Body of pancreas (tissue), 4 donors: ENCODE data around the gene HMGN2. TPM values are rescaled to one million over a fixed set of nuclear protein-coding genes. Genes with fewer than 3 reads are reported as not detected.

Experiments used
- ATAC-seq: fragments of 150-250 bp; one replicate; pipeline ENCODE4 v1.9.1; 2016
- DNase-seq, 4 donors: peaks; one replicate each; pipeline ENCODE4 v3.0.0-alpha.2; 2019
- H3K27ac ChIP-seq, 4 donors: fragments of 200-600 bp; sonication (generic); 1 replicate in 3 of 4; 2 replicates in 1 of 4; pipeline versions ENCODE4 v1.5.1 to v1.6.1; 2016 to 2019; ENCODE audit warnings: mild to moderate bottlenecking in 1 of 4, mixed read lengths in 1 of 4, moderate library complexity in 1 of 4
- H3K27me3 ChIP-seq, 2 donors: fragments of 200-600 bp; sonication (generic); one replicate each; pipeline ENCODE4 v1.6.0; 2016; ENCODE audit warnings: mild to moderate bottlenecking in 1 of 2
- H3K36me3 ChIP-seq, 2 donors: fragments of 200-600 bp; sonication (generic); replicated peaks in 1 of 2; 2 replicates each; pipeline ENCODE4 v1.5.1; 2016; ENCODE audit warnings: low read depth in 2 of 2; ENCODE audit not compliant: insufficient read depth in 1 of 2
- H3K4me1 ChIP-seq: fragments of 200-600 bp; sonication (generic); one replicate; pipeline ENCODE4 v1.6.0; 2016
- H3K4me3 ChIP-seq, 2 donors: fragments of 200-600 bp; sonication (generic); 1 replicate in 1 of 2; 2 replicates in 1 of 2; pipeline ENCODE4 v1.5.1; 2016 to 2019
- H3K9me3 ChIP-seq, 3 donors: fragments of 200-600 bp; sonication (generic); 1 replicate in 2 of 3; 2 replicates in 1 of 3; pipeline ENCODE4 v1.5.1; 2016
- POLR2A ChIP-seq, 3 donors: fragments of 450-650 bp; IDR thresholded peaks; one replicate each; pipeline ENCODE4 v1.6.1; 2016; ENCODE audit warnings: antibody characterized with exemption in 3 of 3, mild to moderate bottlenecking in 2 of 3
- WGBS, 2 donors: methylation state at CpG; one replicate each; pipeline ENCODE4 v1.1.5; 2017; 5-methylcytosine and 5-hydroxymethylcytosine counted together
- intact Hi-C: fragments of 100-400 bp; cut with DNase I; formaldehyde crosslinking; loops from one replicate; pipeline ENCODE4 v1.15.1; 2023
- total RNA-seq, 2 donors: library from RNA; depleted of rRNA; stranded (reverse); fragments of >200 nt; gene quantifications; one replicate each; pipeline ENCODE4 v1.1.0, GENCODE V29; 2016
- TF ChIP-seq, protein P1 (sequence below), 7 experiments: fragments of 450-650 bp in 4 of 7; fragments of 200-600 bp in 3 of 7; sonication (generic) in 3 of 7; IDR thresholded peaks; one replicate each; pipeline ENCODE4 v1.5.1; 2016 to 2019; ENCODE audit warnings: antibody characterized with exemption in 7 of 7

HMGN2 gene
- total RNA-seq, 2 donors from 2014 or later, result 75.8 to 120 TPM

DNA sequence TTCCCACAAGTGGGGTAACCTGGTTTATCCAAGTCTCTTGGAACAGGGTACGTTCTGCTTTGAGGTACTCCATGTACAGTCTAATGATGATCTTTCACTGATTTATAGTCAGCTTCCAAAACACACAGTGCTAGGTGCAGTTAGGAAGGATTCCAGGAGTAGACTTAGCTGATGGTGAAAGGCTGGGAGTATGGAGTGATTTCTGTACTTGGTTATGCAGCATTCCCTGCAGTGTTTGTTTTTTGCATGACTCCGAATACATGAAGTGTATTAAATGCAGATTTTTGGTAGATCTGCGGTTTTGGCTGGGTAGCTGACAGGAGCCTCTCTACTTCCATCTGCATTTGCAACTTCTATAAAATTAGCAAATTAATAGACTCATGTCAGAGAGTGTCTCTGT is 3.7 kb downstream of the HMGN2 start:
- TF ChIP-seq POLR2A (IDR thresholded peaks at IDR 0.05), result no peak
- intact Hi-C loops, result no loop called here
- Histone ChIP-seq H3K36me3 (peaks cover 0 to 6% of the 10 kb centered on the region in 2 donors), H3K9me3 (no peaks in the 10 kb centered on the region), H3K27me3 (no peaks in the 10 kb centered on the region), H3K4me3 (no peak overlapping the region), H3K4me1 (peaks cover 26% of the 10 kb centered on the region), H3K27ac (no peak overlapping the region)
- 92 to 93% methylated on average over 3 of the region's 3 CpGs for WGBS, 2 donors
- no peak for ATAC-seq
- DNase-seq, result no peak

DNA sequence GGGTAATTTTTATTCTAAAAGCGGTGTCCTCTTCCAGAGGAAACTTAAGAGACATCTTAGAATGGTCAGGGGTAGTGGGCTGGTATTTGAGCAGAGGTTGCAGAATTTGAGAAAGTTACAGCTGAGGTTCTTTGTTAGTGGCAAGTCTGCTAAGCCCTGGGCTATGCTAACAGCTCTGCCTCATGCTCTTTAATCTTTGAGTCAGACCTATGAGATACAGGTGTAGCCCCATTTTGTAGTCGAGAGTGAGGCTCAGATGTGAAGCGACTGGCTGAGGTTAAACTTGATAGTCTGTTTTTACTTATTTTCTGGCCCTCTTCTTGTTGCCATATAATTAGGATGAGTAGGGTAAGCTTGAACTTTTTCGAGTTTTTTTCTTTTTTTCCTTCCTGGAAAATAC is 4.7 kb downstream of the HMGN2 start:
- peaks cover 16% of the 10 kb centered on the region for H3K4me1 ChIP-seq
- no peaks in the 10 kb centered on the region for H3K27me3 ChIP-seq
- no peaks in the 10 kb centered on the region for H3K9me3 ChIP-seq
- peaks cover 0 to 6% of the 10 kb centered on the region in 2 donors for H3K36me3 ChIP-seq
- no peak for TF ChIP-seq POLR2A (IDR thresholded peaks at IDR 0.05)
- TF ChIP-seq, protein P1, sequence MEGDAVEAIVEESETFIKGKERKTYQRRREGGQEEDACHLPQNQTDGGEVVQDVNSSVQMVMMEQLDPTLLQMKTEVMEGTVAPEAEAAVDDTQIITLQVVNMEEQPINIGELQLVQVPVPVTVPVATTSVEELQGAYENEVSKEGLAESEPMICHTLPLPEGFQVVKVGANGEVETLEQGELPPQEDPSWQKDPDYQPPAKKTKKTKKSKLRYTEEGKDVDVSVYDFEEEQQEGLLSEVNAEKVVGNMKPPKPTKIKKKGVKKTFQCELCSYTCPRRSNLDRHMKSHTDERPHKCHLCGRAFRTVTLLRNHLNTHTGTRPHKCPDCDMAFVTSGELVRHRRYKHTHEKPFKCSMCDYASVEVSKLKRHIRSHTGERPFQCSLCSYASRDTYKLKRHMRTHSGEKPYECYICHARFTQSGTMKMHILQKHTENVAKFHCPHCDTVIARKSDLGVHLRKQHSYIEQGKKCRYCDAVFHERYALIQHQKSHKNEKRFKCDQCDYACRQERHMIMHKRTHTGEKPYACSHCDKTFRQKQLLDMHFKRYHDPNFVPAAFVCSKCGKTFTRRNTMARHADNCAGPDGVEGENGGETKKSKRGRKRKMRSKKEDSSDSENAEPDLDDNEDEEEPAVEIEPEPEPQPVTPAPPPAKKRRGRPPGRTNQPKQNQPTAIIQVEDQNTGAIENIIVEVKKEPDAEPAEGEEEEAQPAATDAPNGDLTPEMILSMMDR (IDR thresholded peaks at IDR 0.05), result no peak
- H3K27ac ChIP-seq, result no peak overlapping the region
- no peak for DNase-seq
- ATAC-seq, result no peak
- no peak overlapping the region for H3K4me3 ChIP-seq
- 79 to 85% methylated on average over 4 of the region's 4 CpGs for WGBS, 2 donors
- intact Hi-C loops, result no loop called here

DNA sequence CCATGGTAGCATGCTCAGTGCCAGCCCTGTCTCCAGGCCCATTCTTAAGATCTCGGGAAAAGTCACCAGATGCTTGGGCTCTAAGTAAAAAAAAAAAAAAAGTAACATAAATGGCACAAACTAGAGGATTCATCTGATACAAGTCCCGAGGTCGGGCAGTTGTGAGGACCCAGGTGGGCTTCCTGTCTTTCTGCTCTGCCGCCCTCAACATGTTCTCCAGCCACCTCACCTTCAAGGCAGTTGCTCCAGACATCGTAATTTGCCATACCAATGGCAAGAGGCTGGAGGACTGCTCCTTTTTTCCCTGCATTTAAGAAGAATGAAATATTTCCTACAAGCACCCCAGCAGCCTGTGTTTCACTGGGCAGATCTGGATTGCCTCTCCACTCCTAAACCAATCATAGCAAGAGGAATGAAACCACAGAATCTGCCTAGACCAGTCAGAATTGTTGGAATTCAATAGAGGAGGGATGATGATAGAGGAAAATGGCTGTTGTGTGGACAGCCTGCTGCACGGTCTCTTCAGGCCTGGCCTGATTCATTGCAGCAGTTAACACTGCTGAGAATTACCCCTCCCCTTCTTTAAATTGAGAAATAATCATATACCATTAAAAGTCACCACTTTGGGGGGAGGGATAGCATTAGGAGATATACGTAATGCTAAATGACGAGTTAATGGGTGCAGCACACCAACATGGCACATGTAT is 5.4 kb downstream of the HMGN2 start:
- Histone ChIP-seq H3K4me3 (no peak overlapping the region), H3K36me3 (peaks cover 0 to 6% of the 10 kb centered on the region in 2 donors), H3K4me1 (peaks cover 16% of the 10 kb centered on the region), H3K9me3 (no peaks in the 10 kb centered on the region), H3K27me3 (no peaks in the 10 kb centered on the region), H3K27ac (no peak overlapping the region)
- DNase-seq (no peak), ATAC-seq (no peak)
- 75 to 80% methylated on average over 8 of the region's 8 CpGs for WGBS, 2 donors
- TF ChIP-seq POLR2A (IDR thresholded peaks at IDR 0.05), result no peak
- TF ChIP-seq, protein P1 (IDR thresholded peaks at IDR 0.05), result no peak
- intact Hi-C loops, result no loop called here

DNA sequence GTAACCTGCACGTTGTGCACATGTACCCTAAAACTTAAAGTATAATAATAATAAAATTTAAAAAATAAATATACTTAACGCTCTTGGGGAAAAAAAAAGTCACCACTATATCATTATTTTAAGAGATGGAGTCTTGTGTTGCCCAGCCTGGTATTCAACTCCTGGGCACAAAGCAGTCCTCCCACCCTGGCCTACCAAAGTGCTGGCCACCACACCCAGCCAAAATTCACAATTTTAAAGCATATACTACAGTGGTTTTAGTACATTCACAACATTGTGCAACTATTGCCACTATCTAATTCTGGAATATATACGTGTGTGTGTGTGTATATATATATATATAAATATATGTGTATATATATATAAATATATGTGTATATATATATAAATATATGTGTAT is 5.9 kb downstream of the HMGN2 start:
- peaks cover 15% of the 10 kb centered on the region for H3K4me1 ChIP-seq
- 79 to 91% methylated on average over 3 of the region's 3 CpGs for WGBS, 2 donors
- TF ChIP-seq, protein P1 (IDR thresholded peaks at IDR 0.05), result no peak
- no peak for TF ChIP-seq POLR2A (IDR thresholded peaks at IDR 0.05)
- H3K27ac ChIP-seq, result no peak overlapping the region
- no peak overlapping the region for H3K4me3 ChIP-seq
- no peaks in the 10 kb centered on the region for H3K27me3 ChIP-seq
- ATAC-seq, result no peak
- no peaks in the 10 kb centered on the region for H3K9me3 ChIP-seq
- DNase-seq, result no peak
- intact Hi-C loops, result no loop called here
- H3K36me3 ChIP-seq, result peaks cover 0 to 6% of the 10 kb centered on the region in 2 donors

DNA sequence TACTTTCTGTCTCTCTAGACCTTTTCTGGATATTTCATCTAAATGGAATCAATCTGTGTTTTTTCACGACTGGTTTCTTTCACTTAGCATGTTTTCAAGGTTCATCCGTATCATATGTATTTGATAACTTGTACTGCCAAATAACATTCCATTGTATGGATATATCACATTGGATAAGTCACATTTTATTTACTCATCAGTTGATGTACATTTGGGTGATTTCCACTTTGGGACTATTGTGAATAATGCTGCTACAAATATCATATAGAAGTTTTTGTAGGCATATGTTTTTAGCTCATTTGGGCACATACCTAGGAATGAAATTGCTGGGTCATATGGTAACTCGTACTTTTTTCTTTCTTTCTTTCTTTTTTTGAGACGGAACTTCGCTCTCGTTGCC is 6.7 kb downstream of the HMGN2 start:
- no peak for DNase-seq
- Histone ChIP-seq H3K9me3 (no peaks in the 10 kb centered on the region), H3K4me1 (peaks cover 7% of the 10 kb centered on the region), H3K4me3 (no peak overlapping the region), H3K27ac (no peak overlapping the region), H3K36me3 (peaks cover 0 to 6% of the 10 kb centered on the region in 2 donors), H3K27me3 (no peaks in the 10 kb centered on the region)
- 92 to 95% methylated on average over 6 of the region's 6 CpGs for WGBS, 2 donors
- no peak for ATAC-seq
- TF ChIP-seq, protein P1 (IDR thresholded peaks at IDR 0.05), result no peak
- no peak for TF ChIP-seq POLR2A (IDR thresholded peaks at IDR 0.05)
- intact Hi-C loops, result no loop called here
